HepG2 (cell line): ENCODE measurements around the gene MYL6B. TPM values are rescaled to one million over a fixed set of nuclear protein-coding genes. Genes with fewer than 3 reads are reported as not detected.
A peak's percentile ranks its signal among the peaks of the same experiment; 100 is the strongest.

Experiments
- EED ChIP-seq: sonication (generic); formaldehyde crosslinking; IDR thresholded peaks from 2 replicates; pipeline ENCODE4 v1.5.0; 2020; ENCODE audit warnings: mild to moderate bottlenecking, missing genetic modification reagents
- FOSL1 ChIP-seq: sonication (generic); formaldehyde crosslinking; IDR thresholded peaks from 2 replicates; pipeline ENCODE4 v1.9.0; 2021; ENCODE audit warnings: missing genetic modification reagents, borderline replicate concordance
- KAT8 ChIP-seq: IDR thresholded peaks from 2 replicates; pipeline ENCODE4 v1.6.1; 2016; ENCODE audit warnings: missing genetic modification reagents, missing compliant biosample characterization
- KDM6A ChIP-seq: IDR thresholded peaks from 2 replicates; pipeline ENCODE4 v1.6.1; 2016; ENCODE audit warnings: low read depth
- NR1H2 ChIP-seq: sonication (generic); formaldehyde crosslinking; IDR thresholded peaks from 2 replicates; pipeline ENCODE4 v1.8.1; 2022; ENCODE audit warnings: low read depth, missing genetic modification reagents, borderline replicate concordance
- POGZ ChIP-seq: sonication (generic); formaldehyde crosslinking; IDR thresholded peaks from 2 replicates; pipeline ENCODE4 v1.4.0; 2020; ENCODE audit warnings: mild to moderate bottlenecking, missing genetic modification reagents
- RAD21 ChIP-seq: fragments of 450-650 bp; formaldehyde crosslinking; IDR thresholded peaks from 2 replicates; pipeline ENCODE4 v1.5.0; 2020; ENCODE audit warnings: mild to moderate bottlenecking
- SAP130 ChIP-seq: IDR thresholded peaks from 2 replicates; pipeline ENCODE4 v1.6.1; 2016; ENCODE audit warnings: low read depth
- U2AF2 ChIP-seq: fragments of 200-400 bp; formaldehyde crosslinking; IDR thresholded peaks from 2 replicates; pipeline ENCODE4 v1.6.1; 2017; ENCODE audit warnings: low read depth, mild to moderate bottlenecking, low read length
- XRCC5 ChIP-seq: fragments of 200-400 bp; formaldehyde crosslinking; optimal IDR thresholded peaks from 2 replicates; pipeline ENCODE3; 2017; ENCODE audit warnings: mild to moderate bottlenecking, low read length
- ZNF235 ChIP-seq: sonication (generic); formaldehyde crosslinking; IDR thresholded peaks from 2 replicates; pipeline ENCODE4 v1.8.1; 2023; ENCODE audit warnings: mild to moderate bottlenecking, missing genetic modification reagents, borderline replicate concordance
- ZNF484 ChIP-seq: sonication (generic); formaldehyde crosslinking; IDR thresholded peaks from 2 replicates; pipeline ENCODE4 v1.5.1; 2020; ENCODE audit warnings: mild to moderate bottlenecking, low read depth, missing genetic modification reagents, borderline replicate concordance
- ZNF781 ChIP-seq: sonication (generic); formaldehyde crosslinking; IDR thresholded peaks from 2 replicates; pipeline ENCODE4 v1.5.1; 2020; ENCODE audit warnings: borderline replicate concordance, mild to moderate bottlenecking, missing genetic modification reagents; ENCODE audit errors: not compliant biosample characterization
- ZNF782 ChIP-seq: sonication (generic); formaldehyde crosslinking; IDR thresholded peaks from 2 replicates; pipeline ENCODE4 v1.4.0; 2020; ENCODE audit warnings: missing genetic modification reagents, mild to moderate bottlenecking, borderline replicate concordance
- ZNF839 ChIP-seq: sonication (generic); formaldehyde crosslinking; IDR thresholded peaks from 2 replicates; pipeline ENCODE4 v1.4.0; 2020; ENCODE audit warnings: missing genetic modification reagents, mild to moderate bottlenecking, borderline replicate concordance
- ZNF879 ChIP-seq: sonication (generic); formaldehyde crosslinking; IDR thresholded peaks from 2 replicates; pipeline ENCODE4 v1.8.1; 2023; ENCODE audit warnings: missing genetic modification reagents
- polyA plus RNA-seq, 8 experiments: library from polyadenylated mRNA; depleted of rRNA in 3 of 8; stranded (reverse) in 7 of 8; unstranded in 1 of 8; fragments of >200 nt; fragmentation: Illumina TruSeq in 4 of 8; extraction: Trizol in 4 of 8; gene quantifications; 2 replicates each; pipeline versions ENCODE4 v1.2.1 to v1.2.3, GENCODE V29; 2011 to 2016; ENCODE audit warnings: low read depth in 4 of 8, missing spikeins in 1 of 8, mixed read lengths in 1 of 8; ENCODE audit not compliant: insufficient read depth in 1 of 8
- total RNA-seq, 5 experiments: library from RNA; depleted of rRNA; stranded (reverse); fragments of >200 nt; fragmentation: Illumina TruSeq; extraction: Trizol; gene quantifications; 2 replicates each; pipeline ENCODE4 v1.2.3, GENCODE V29; 2016; ENCODE audit warnings: low read depth in 1 of 5
- TF ChIP-seq, protein P1 (sequence below): sonication (generic); formaldehyde crosslinking; conservative IDR thresholded peaks from 2 replicates; pipeline ENCODE4 v1.4.0; 2020; ENCODE audit warnings: missing genetic modification reagents
- TF ChIP-seq, protein P2 (sequence below), 2 experiments: sonication (generic) in 1 of 2; formaldehyde crosslinking in 1 of 2; IDR thresholded peaks; 2 replicates each; pipeline versions ENCODE4 v1.4.0 to v1.6.1; 2018 to 2020; ENCODE audit warnings: missing genetic modification reagents in 2 of 2, borderline replicate concordance in 1 of 2, low read depth in 1 of 2, mild to moderate bottlenecking in 1 of 2, missing biosample characterization in 1 of 2
- TF ChIP-seq, protein P3 (sequence below): sonication (generic); formaldehyde crosslinking; IDR thresholded peaks from 2 replicates; pipeline ENCODE4 v1.4.0; 2020; ENCODE audit warnings: missing genetic modification reagents
- TF ChIP-seq, protein P4 (sequence below): IDR thresholded peaks from 2 replicates; pipeline ENCODE4 v1.6.1; 2016; ENCODE audit warnings: low read depth

MYL6B gene
- total and polyA plus RNA-seq, 2 of the 13 experiments (the other 11 are each of a cell fraction or from before 2014, with no cell fraction given): 75.7 to 88.7 TPM

DNA sequence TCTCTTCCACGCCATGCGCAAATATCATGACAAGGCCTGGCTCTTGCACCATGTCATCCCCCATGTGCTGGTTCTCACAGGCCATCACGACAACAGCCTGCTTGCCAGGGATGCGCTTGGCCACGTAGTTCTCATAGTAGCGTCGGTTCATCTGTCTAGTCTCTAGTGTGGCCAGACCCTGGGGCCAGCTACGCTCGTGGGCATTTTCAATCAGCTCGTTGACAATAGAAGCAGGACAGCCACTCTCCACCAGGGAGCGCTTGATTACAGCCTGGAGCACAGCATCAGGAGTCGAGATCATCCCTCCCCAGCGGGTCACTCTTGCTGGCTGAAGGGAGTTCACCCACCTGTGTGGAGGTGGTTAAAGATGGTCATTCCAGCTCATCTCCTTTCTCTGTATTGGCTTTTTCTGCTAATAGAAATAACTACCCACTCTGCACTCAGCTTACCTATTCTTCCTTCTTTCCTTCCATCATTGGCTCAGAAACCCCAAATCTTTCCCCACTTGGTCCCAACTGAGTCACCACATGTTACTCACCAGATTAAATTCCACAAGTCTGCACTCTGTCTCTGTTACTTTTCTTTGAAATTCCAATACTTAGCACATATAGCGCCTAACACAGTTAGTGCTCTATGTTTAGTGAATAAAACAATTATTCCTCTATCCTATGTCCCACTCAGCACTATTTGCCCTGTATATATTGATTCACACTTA lies 54.2 kb downstream of the MYL6B start (continued):
- no peak for TF ChIP-seq KDM6A (CRISPR knock-in tag)
- peak; percentile 78 for TF ChIP-seq XRCC5
- TF ChIP-seq ZNF879: no peak
- TF ChIP-seq, protein P1, sequence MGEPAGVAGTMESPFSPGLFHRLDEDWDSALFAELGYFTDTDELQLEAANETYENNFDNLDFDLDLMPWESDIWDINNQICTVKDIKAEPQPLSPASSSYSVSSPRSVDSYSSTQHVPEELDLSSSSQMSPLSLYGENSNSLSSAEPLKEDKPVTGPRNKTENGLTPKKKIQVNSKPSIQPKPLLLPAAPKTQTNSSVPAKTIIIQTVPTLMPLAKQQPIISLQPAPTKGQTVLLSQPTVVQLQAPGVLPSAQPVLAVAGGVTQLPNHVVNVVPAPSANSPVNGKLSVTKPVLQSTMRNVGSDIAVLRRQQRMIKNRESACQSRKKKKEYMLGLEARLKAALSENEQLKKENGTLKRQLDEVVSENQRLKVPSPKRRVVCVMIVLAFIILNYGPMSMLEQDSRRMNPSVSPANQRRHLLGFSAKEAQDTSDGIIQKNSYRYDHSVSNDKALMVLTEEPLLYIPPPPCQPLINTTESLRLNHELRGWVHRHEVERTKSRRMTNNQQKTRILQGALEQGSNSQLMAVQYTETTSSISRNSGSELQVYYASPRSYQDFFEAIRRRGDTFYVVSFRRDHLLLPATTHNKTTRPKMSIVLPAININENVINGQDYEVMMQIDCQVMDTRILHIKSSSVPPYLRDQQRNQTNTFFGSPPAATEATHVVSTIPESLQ (CRISPR knock-in tag): no peak
- TF ChIP-seq FOSL1 (CRISPR knock-in tag): no peak
- TF ChIP-seq RAD21 (CRISPR knock-in tag): peak; percentile 58; the same call in 1 of the 2 replicates
- TF ChIP-seq ZNF839 (CRISPR knock-in tag): no peak
- TF ChIP-seq ZNF484 (CRISPR knock-in tag): no peak
- no peak for TF ChIP-seq ZNF782 (CRISPR knock-in tag)
- TF ChIP-seq U2AF2: no peak
- TF ChIP-seq, protein P2, sequence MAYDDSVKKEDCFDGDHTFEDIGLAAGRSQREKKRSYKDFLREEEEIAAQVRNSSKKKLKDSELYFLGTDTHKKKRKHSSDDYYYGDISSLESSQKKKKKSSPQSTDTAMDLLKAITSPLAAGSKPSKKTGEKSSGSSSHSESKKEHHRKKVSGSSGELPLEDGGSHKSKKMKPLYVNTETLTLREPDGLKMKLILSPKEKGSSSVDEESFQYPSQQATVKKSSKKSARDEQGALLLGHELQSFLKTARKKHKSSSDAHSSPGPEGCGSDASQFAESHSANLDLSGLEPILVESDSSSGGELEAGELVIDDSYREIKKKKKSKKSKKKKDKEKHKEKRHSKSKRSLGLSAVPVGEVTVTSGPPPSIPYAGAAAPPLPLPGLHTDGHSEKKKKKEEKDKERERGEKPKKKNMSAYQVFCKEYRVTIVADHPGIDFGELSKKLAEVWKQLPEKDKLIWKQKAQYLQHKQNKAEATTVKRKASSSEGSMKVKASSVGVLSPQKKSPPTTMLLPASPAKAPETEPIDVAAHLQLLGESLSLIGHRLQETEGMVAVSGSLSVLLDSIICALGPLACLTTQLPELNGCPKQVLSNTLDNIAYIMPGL (CRISPR knock-in tag; IDR thresholded peaks at IDR 0.05; ENCODE audit: borderline replicate concordance in 1 of 2, low read depth in 1 of 2): 0 out of 4 replicates have a peak, but pooled peaks of 1 of the 2 experiments have one; percentile 25
- TF ChIP-seq, protein P3, sequence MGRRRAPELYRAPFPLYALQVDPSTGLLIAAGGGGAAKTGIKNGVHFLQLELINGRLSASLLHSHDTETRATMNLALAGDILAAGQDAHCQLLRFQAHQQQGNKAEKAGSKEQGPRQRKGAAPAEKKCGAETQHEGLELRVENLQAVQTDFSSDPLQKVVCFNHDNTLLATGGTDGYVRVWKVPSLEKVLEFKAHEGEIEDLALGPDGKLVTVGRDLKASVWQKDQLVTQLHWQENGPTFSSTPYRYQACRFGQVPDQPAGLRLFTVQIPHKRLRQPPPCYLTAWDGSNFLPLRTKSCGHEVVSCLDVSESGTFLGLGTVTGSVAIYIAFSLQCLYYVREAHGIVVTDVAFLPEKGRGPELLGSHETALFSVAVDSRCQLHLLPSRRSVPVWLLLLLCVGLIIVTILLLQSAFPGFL (CRISPR knock-in tag): no peak
- TF ChIP-seq SAP130 (CRISPR knock-in tag): 0 out of 2 replicates have a peak, but pooled peaks have one; percentile 35
- TF ChIP-seq, protein P4, sequence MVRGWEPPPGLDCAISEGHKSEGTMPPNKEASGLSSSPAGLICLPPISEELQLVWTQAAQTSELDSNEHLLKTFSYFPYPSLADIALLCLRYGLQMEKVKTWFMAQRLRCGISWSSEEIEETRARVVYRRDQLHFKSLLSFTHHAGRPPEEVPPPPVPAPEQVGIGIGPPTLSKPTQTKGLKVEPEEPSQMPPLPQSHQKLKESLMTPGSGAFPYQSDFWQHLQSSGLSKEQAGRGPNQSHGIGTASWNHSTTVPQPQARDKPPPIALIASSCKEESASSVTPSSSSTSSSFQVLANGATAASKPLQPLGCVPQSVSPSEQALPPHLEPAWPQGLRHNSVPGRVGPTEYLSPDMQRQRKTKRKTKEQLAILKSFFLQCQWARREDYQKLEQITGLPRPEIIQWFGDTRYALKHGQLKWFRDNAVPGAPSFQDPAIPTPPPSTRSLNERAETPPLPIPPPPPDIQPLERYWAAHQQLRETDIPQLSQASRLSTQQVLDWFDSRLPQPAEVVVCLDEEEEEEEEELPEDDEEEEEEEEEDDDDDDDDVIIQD: no peak
- TF ChIP-seq ZNF781: no peak
- TF ChIP-seq ZNF235 (CRISPR knock-in tag): no peak
- no peak for TF ChIP-seq EED (CRISPR knock-in tag)
- no peak for TF ChIP-seq KAT8 (CRISPR knock-in tag)
- no peak for TF ChIP-seq NR1H2 (CRISPR knock-in tag)
- TF ChIP-seq POGZ (CRISPR knock-in tag): no peak
